IMR-90 (cell line): ENCODE data around the gene RRP36. TPM values are rescaled to one million over a fixed set of nuclear protein-coding genes. Genes with fewer than 3 reads are reported as not detected.

Source experiments
- ATAC-seq: fragments of 200-7000 bp; cut with Tn5 transposase; 2 replicates; pipeline ENCODE4 v1.9.1; 2020; ENCODE audit warnings: low read depth, mild to moderate bottlenecking, moderate library complexity
- BruUV-seq: library from RNA; stranded (reverse); fragments of 400-500 nt; replicated peaks from 2 replicates; lab custom pipeline; 2021; lab: Mats Ljungman, UMichigan
- CTCF ChIA-PET: fragments of 300-600 bp; formaldehyde crosslinking; extraction: SDS; loops from one replicate; lab custom pipeline; 2021; ENCODE audit warnings: antibody characterized with exemption; lab: Yijun Ruan, JAX
- POLR2A ChIA-PET: fragments of 300-600 bp; sonication (Branson Sonifier 250); formaldehyde crosslinking; loops from one replicate; lab custom pipeline; 2022; ENCODE audit warnings: antibody characterized with exemption; ENCODE audit not compliant: unreplicated experiment; lab: Charles Lee
- DNase-seq: peaks from one replicate; pipeline ENCODE4 v3.0.0; 2013
- H2AFZ ChIP-seq: replicated peaks from 2 replicates; pipeline ENCODE3; 2013; ENCODE audit warnings: low read length, mild to moderate bottlenecking; ENCODE audit not compliant: poor library complexity
- H2AK5ac ChIP-seq: 2 replicates; pipeline ENCODE4 v1.6.1; 2013; ENCODE audit warnings: low read depth, low read length, inconsistent platforms
- H2AK9ac ChIP-seq: replicated peaks from 2 replicates; pipeline ENCODE3; 2013; ENCODE audit warnings: mild to moderate bottlenecking, low read depth, low read length, moderate library complexity; ENCODE audit not compliant: poor library complexity
- H2BK120ac ChIP-seq: 2 replicates; pipeline ENCODE4 v1.6.1; 2013; ENCODE audit warnings: low read depth, low read length, inconsistent platforms
- H2BK15ac ChIP-seq: 3 replicates; pipeline ENCODE4 v1.6.1; 2013; ENCODE audit warnings: low read depth, low read length, inconsistent platforms
- H2BK20ac ChIP-seq: 2 replicates; pipeline ENCODE4 v1.6.1; 2013; ENCODE audit warnings: low read depth, mild to moderate bottlenecking, inconsistent platforms, low read length, moderate library complexity
- H2BK5ac ChIP-seq: 2 replicates; pipeline ENCODE4 v1.6.1; 2013; ENCODE audit warnings: mild to moderate bottlenecking, low read depth, low read length, inconsistent platforms; ENCODE audit not compliant: poor library complexity, severe bottlenecking
- H3K14ac ChIP-seq: replicated peaks from 2 replicates; pipeline ENCODE4 v1.6.1; 2013; ENCODE audit warnings: low read depth, low read length, inconsistent platforms
- H3K18ac ChIP-seq: 2 replicates; pipeline ENCODE4 v1.6.1; 2013; ENCODE audit warnings: low read depth, low read length, control low read depth
- H3K23ac ChIP-seq: 2 replicates; pipeline ENCODE4 v1.6.1; 2013; ENCODE audit warnings: low read depth, low read length, inconsistent platforms
- H3K27ac ChIP-seq: 2 replicates; pipeline ENCODE4 v1.5.1; 2013; ENCODE audit warnings: mild to moderate bottlenecking, control low read depth, low read length; ENCODE audit not compliant: insufficient read depth
- H3K27me3 ChIP-seq: 2 replicates; pipeline ENCODE4 v1.6.1; 2013; ENCODE audit warnings: low read length; ENCODE audit not compliant: control insufficient read depth, insufficient read depth
- H3K36me3 ChIP-seq: 2 replicates; pipeline ENCODE4 v1.6.1; 2013; ENCODE audit warnings: low read length, mixed read lengths; ENCODE audit not compliant: control insufficient read depth, insufficient read depth
- H3K4ac ChIP-seq: 2 replicates; pipeline ENCODE4 v1.6.1; 2013; ENCODE audit warnings: low read depth, low read length, inconsistent platforms
- H3K4me1 ChIP-seq: 2 replicates; pipeline ENCODE4 v1.6.1; 2013; ENCODE audit warnings: low read length, mixed read lengths; ENCODE audit not compliant: control insufficient read depth, insufficient read depth
- H3K4me2 ChIP-seq: 2 replicates; pipeline ENCODE4 v1.6.1; 2013; ENCODE audit warnings: low read depth, mild to moderate bottlenecking, control low read depth, low read length, moderate library complexity
- H3K4me3 ChIP-seq: 2 replicates; pipeline ENCODE4 v1.5.1; 2013; ENCODE audit warnings: low read depth, mild to moderate bottlenecking, control low read depth, low read length, moderate library complexity; ENCODE audit not compliant: insufficient read depth
- H3K56ac ChIP-seq: 2 replicates; pipeline ENCODE4 v1.6.1; 2013; ENCODE audit warnings: low read length, inconsistent platforms; ENCODE audit not compliant: insufficient read depth; ENCODE audit errors: extremely low read depth
- H3K79me1 ChIP-seq, 2 experiments: 2 replicates each; pipeline ENCODE4 v1.6.1; 2013; ENCODE audit warnings: low read length in 2 of 2, inconsistent platforms in 1 of 2, low read depth in 1 of 2
- H3K9ac ChIP-seq: 2 replicates; pipeline ENCODE4 v1.6.1; 2013; ENCODE audit warnings: low read depth, low read length, control low read depth
- H3K9me1 ChIP-seq: 2 replicates; pipeline ENCODE4 v1.6.1; 2013; ENCODE audit warnings: low read length, inconsistent platforms; ENCODE audit not compliant: insufficient read depth
- H3K9me3 ChIP-seq: 2 replicates; pipeline ENCODE4 v1.6.1; 2013; ENCODE audit warnings: low read length; ENCODE audit not compliant: control insufficient read depth, insufficient read depth
- H4K20me1 ChIP-seq: 2 replicates; pipeline ENCODE4 v1.6.1; 2013; ENCODE audit warnings: low read length, inconsistent platforms; ENCODE audit not compliant: insufficient read depth
- H4K5ac ChIP-seq: 2 replicates; pipeline ENCODE4 v1.6.1; 2013; ENCODE audit warnings: mild to moderate bottlenecking, low read depth, low read length, control low read depth
- H4K8ac ChIP-seq, 2 experiments: 2 replicates each; pipeline ENCODE4 v1.6.1; 2013; ENCODE audit warnings: low read depth in 2 of 2, low read length in 2 of 2, control low read depth in 1 of 2, inconsistent platforms in 1 of 2
- H4K91ac ChIP-seq: 2 replicates; pipeline ENCODE4 v1.6.1; 2013; ENCODE audit warnings: low read depth, low read length, inconsistent platforms; ENCODE audit not compliant: insufficient read depth
- WGBS, 2 experiments: methylation state at CpG; one replicate each; pipeline versions ENCODE4 v1.1.5 to v1.1.7; 2013; ENCODE audit warnings: missing lambda C conversion rate in 2 of 2; ENCODE audit not compliant: insufficient read length in 1 of 2; ENCODE audit errors: extremely low coverage in 2 of 2; 5-methylcytosine and 5-hydroxymethylcytosine counted together
- dilution Hi-C: fragments of 300-500 bp; cut with HindIII; formaldehyde crosslinking; loops from one replicate; pipeline ENCODE4 v1.14.3; 2018; ENCODE audit warnings: low sequenced_read_pairs; ENCODE audit not compliant: unreplicated experiment
- in situ Hi-C: fragments of 300-500 bp; cut with MboI; formaldehyde crosslinking; loops from 3 replicates; pipeline ENCODE4 v1.14.3; 2019; ENCODE audit warnings: low sequenced_read_pairs, inconsistent platforms, mixed read lengths
- intact Hi-C: fragments of 100-400 bp; cut with micrococcal nuclease; formaldehyde crosslinking; loops from 2 replicates; pipeline ENCODE4 v1.10.0; 2022
- polyA plus RNA-seq, 3 experiments: library from polyadenylated mRNA; depleted of rRNA; stranded (reverse); fragments of >200 nt; gene quantifications; 2 replicates each; pipeline ENCODE4 v1.2.3, GENCODE V29; 2012; ENCODE audit warnings: low replicate concordance in 1 of 3
- total RNA-seq: library from RNA; depleted of rRNA; stranded (reverse); fragments of >200 nt; gene quantifications from 2 replicates; pipeline ENCODE4 v1.2.3, GENCODE V29; 2012
- TF ChIP-seq, protein P1 (sequence below): fragments of 150-350 bp; IDR thresholded peaks from 2 replicates; pipeline ENCODE4 v1.6.1; 2016; ENCODE audit warnings: low read depth, mild to moderate bottlenecking, low read length, moderate library complexity, borderline replicate concordance
- TF ChIP-seq, protein P2 (sequence below): fragments of 150-350 bp; IDR thresholded peaks from 2 replicates; pipeline ENCODE4 v1.6.1; 2017; ENCODE audit warnings: mild to moderate bottlenecking, antibody characterized with exemption, low read length, low read depth

RRP36 gene
- total and polyA plus RNA-seq, 2 of the 4 experiments (the other 2 are of a cell fraction): 54.3 to 106 TPM

DNA sequence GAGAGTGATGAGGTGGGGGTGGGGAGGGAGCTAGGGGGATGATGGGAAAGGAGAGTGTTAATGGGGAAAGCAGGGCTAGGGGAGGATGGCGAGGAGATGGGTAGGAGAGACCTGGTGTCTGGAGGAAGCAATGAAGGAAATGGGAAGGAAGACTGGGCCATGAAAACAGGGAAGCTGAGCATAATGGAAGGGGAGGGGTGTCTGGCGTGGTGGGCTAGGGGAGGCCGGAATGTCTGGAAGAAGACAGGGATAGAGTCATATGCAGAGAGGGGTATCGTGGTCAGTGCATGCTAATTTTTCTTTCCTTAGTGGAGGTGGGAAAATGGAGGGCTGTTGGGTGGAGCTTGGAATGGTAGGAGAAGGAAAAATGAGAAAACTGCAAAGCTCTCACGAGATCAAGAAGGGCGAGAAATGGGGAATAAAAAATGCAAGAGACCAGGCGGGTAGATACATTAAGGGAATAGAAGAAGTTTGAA is 7.0 kb upstream of the RRP36 start (continued):
- TF ChIP-seq, protein P1, sequence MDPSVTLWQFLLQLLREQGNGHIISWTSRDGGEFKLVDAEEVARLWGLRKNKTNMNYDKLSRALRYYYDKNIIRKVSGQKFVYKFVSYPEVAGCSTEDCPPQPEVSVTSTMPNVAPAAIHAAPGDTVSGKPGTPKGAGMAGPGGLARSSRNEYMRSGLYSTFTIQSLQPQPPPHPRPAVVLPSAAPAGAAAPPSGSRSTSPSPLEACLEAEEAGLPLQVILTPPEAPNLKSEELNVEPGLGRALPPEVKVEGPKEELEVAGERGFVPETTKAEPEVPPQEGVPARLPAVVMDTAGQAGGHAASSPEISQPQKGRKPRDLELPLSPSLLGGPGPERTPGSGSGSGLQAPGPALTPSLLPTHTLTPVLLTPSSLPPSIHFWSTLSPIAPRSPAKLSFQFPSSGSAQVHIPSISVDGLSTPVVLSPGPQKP: no peak

DNA sequence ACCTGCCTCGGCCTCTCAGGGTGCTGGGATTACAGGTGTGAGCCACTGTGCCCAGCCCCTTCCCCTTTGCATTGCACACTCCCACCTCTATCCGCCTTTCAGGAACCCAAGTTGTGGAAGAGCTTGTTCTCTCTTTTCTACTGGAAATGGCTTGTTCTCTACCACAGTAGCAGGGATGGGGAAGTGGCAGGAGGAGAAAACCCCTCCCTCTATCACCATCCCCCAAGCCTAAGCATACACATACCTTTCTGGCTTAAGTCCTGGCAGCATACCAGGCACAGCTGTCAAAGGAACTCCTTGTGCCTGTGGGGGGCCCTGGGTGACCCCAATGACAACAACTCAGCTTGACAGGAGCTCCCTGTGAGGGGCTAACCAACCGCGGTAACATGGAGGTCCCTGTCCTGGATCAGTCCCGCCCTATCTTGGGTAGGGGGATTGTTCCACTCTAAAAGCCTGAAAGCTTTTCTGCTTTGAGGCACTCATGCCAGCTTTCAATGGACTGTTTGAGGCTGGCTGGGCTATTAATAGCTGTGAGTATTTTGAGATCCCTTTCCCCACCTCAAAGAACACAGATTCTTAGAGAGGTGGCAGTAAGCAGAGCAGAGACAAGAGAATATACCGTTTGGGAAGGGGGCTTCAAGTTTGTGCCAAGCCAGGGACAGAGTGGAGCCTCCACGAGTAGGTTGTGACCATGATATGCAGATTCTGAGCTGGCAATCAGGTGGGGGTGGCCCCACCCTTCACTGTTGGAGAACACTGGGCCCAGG is 5.1 kb upstream of the RRP36 start:
- no peak overlapping the region for H3K56ac ChIP-seq
- no peak overlapping the region for H4K8ac ChIP-seq
- H3K23ac ChIP-seq: peak overlapping the region; percentile 13; the same call in 1 of the 2 replicates
- no peak overlapping the region for H3K4me3 ChIP-seq
- H2AFZ ChIP-seq: no peak overlapping the region
- no peak overlapping the region for H4K91ac ChIP-seq
- H4K20me1 ChIP-seq: no peaks in the 10 kb centered on the region; the same call in 1 of the 2 replicates
- intact Hi-C loops: no loop called here
- no peak overlapping the region for H3K4me2 ChIP-seq
- H2BK20ac ChIP-seq: no peak overlapping the region
- no peak overlapping the region for H2BK120ac ChIP-seq
- H3K79me1 ChIP-seq: peaks cover 12 to 77% of the 10 kb centered on the region in 2 experiments
- no peaks in the 10 kb centered on the region for H3K9me3 ChIP-seq
- H2BK15ac ChIP-seq: no peak overlapping the region
- 87% methylated on average over 3 of the region's 7 CpGs; no CpG with 5 or more reads in 1 of the 2 experiments for WGBS, 2 experiments
- no peak overlapping the region for H2BK5ac ChIP-seq
- H4K5ac ChIP-seq: no peak overlapping the region
- peak overlapping the region; percentile 18 for H2AK9ac ChIP-seq
- ChIA-PET POLR2A (no interaction called here), CTCF (no interaction called here)
- H3K4ac ChIP-seq: no peak overlapping the region
- peaks cover 3% of the 10 kb centered on the region for H3K9me1 ChIP-seq
- no peak overlapping the region for H3K27ac ChIP-seq
- H3K36me3 ChIP-seq: peaks cover 35% of the 10 kb centered on the region
- BruUV-seq: no TSS peak
- H3K18ac ChIP-seq: no peak overlapping the region
- H3K9ac ChIP-seq: no peak overlapping the region
- no peak overlapping the region for H3K14ac ChIP-seq
- peaks cover 15% of the 10 kb centered on the region for H3K4me1 ChIP-seq
- no peaks in the 10 kb centered on the region for H3K27me3 ChIP-seq
- no peak for DNase-seq
- dilution Hi-C loops: no loop called here
- TF ChIP-seq, protein P2, sequence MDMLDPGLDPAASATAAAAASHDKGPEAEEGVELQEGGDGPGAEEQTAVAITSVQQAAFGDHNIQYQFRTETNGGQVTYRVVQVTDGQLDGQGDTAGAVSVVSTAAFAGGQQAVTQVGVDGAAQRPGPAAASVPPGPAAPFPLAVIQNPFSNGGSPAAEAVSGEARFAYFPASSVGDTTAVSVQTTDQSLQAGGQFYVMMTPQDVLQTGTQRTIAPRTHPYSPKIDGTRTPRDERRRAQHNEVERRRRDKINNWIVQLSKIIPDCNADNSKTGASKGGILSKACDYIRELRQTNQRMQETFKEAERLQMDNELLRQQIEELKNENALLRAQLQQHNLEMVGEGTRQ: no peak
- in situ Hi-C loops: no loop called here
- no peak overlapping the region for H2AK5ac ChIP-seq
- no peak for ATAC-seq
